Brain microvascular endothelial cell (primary cell): Measurements from ENCODE around the gene KRTAP2-2.
A peak's percentile ranks its signal among the peaks of the same experiment; 100 is the strongest.
"Not testable (repeated sequence)": the region's sequence is repeated elsewhere in the genome, so short reads cannot be mapped to it uniquely, and the experiment has no call there.

Source experiments
- DNase-seq: peaks from one replicate; pipeline ENCODE4 v3.0.0-alpha.2; 2020
- H3K27ac ChIP-seq: fragments of 250-450 bp; sonication (Bioruptor Pico); 2 replicates; pipeline ENCODE4 v1.5.1; 2020; ENCODE audit warnings: mild to moderate bottlenecking, moderate library complexity
- H3K27me3 ChIP-seq: fragments of 250-450 bp; sonication (Bioruptor Pico); replicated peaks from 2 replicates; pipeline ENCODE4 v1.5.1; 2020; ENCODE audit warnings: mild to moderate bottlenecking
- H3K36me3 ChIP-seq: fragments of 250-450 bp; sonication (Bioruptor Pico); replicated peaks from 2 replicates; pipeline ENCODE4 v1.5.1; 2020; ENCODE audit warnings: mild to moderate bottlenecking
- H3K4me3 ChIP-seq: 2 replicates; pipeline ENCODE4 v1.5.1; 2011; ENCODE audit warnings: low read depth, mild to moderate bottlenecking, control low read depth, low read length, moderate library complexity
- CTCF ChIP-seq: IDR thresholded peaks from 2 replicates; pipeline ENCODE4 v1.5.1; 2011; ENCODE audit warnings: low read depth, mild to moderate bottlenecking, moderate library complexity, low read length, control low read depth, inconsistent platforms; ENCODE audit errors: missing control alignments
- in situ Hi-C: cut with HindIII; loops from 2 replicates; pipeline ENCODE4 v1.10.0; 2017; ENCODE audit warnings: low sequenced_read_pairs, low pct_ligation_motif_present

Gene KRTAP2-2

DNA sequence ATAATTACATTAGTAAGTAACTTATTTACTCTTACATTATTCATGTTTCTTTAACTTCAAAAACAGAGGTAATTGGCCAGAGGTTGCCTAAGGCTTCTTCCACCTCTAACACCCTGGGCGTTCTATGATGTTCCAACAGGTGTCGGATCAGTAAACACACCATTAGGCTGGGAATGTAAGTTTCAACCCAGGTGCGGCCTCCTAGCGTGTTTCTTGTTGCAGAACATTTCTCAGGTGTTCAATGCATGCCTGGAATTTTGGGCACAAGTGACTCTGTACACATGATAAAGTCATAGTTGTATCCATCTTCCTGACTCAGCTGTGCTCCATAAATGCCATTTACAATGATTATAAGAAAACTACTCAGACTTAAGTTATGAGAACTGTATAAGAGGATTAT lies 1.0 kb downstream of the KRTAP2-2 start:
- Histone ChIP-seq H3K36me3 (no peaks in the 10 kb centered on the region), H3K27me3 (no peaks in the 10 kb centered on the region), H3K27ac (no peak overlapping the region), H3K4me3 (no peak overlapping the region)
- in situ Hi-C loops, result no loop called here
- DNase-seq, result no peak
- TF ChIP-seq CTCF, result no peak

GRCh38 chr17:41052566-41052965 lies 2.5 kb downstream of the KRTAP2-2 start:
- DNase-seq, result no peak
- Histone ChIP-seq H3K36me3 (no peaks in the 10 kb centered on the region), H3K4me3 (no peak overlapping the region), H3K27me3 (no peaks in the 10 kb centered on the region), H3K27ac (no peak overlapping the region)
- no peak for TF ChIP-seq CTCF
- in situ Hi-C loops, result no loop called here

DNA sequence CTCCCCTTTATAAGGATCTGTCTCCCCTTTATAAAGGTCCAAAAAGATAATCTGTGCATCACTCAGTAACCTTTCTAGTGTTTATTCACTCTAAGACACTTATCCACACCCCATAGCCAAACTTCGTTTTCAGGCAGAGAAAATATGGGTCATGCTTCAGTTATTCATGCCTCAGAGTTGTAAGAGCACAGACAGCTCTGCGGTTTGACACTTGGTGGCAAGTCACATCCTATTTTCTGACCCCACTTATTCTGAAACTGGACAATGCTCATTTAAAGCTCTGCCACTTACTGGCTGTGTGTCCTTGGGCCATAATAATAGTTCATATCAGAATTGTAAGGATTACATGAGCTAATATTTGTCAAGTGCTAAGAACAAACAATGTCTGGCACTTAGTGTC lies 5.9 kb downstream of the KRTAP2-2 start:
- no peaks in the 10 kb centered on the region for H3K36me3 ChIP-seq
- H3K27ac ChIP-seq, result peak overlapping the region; percentile 78
- TF ChIP-seq CTCF, result no peak
- no peak overlapping the region for H3K4me3 ChIP-seq
- no peaks in the 10 kb centered on the region for H3K27me3 ChIP-seq
- DNase-seq, result peak; percentile 78
- in situ Hi-C loops, result no loop called here

GRCh38 chr17:41048441-41048840 lies 6.6 kb downstream of the KRTAP2-2 start:
- in situ Hi-C loops, result no loop called here
- no peaks in the 10 kb centered on the region for H3K36me3 ChIP-seq
- H3K4me3 ChIP-seq, result no peak overlapping the region
- H3K27ac ChIP-seq, result peak overlapping the region; percentile 78
- no peaks in the 10 kb centered on the region for H3K27me3 ChIP-seq
- peak; percentile 45 for DNase-seq
- TF ChIP-seq CTCF, result no peak

GRCh38 chr17:41046735-41047465 lies 8.1 kb downstream of the KRTAP2-2 start, which contains the start of gene KRTAP2-1:
Gene KRTAP2-1 (minus strand): TSS chr17:41047316. CDS start chr17:41047267, 49 bp downstream.
- in situ Hi-C loops, H3K27me3 ChIP-seq, H3K4me3 ChIP-seq, DNase-seq, H3K36me3 ChIP-seq: not testable (repeated sequence)
- H3K27ac ChIP-seq, result peak within 1 kb of the TSS; percentile 78

- Histone ChIP-seq H3K27me3 (no peaks in the 10 kb centered on the region), H3K4me3 (no peak overlapping the region), H3K27ac (no peak overlapping the region), H3K36me3 (no peaks in the 10 kb centered on the region)
- in situ Hi-C loops, result no loop called here
- no peak for DNase-seq
- no peak for TF ChIP-seq CTCF
Observed at GRCh38 chr17:41042953-41043352, 12.1 kb downstream of the KRTAP2-2 start.

DNA sequence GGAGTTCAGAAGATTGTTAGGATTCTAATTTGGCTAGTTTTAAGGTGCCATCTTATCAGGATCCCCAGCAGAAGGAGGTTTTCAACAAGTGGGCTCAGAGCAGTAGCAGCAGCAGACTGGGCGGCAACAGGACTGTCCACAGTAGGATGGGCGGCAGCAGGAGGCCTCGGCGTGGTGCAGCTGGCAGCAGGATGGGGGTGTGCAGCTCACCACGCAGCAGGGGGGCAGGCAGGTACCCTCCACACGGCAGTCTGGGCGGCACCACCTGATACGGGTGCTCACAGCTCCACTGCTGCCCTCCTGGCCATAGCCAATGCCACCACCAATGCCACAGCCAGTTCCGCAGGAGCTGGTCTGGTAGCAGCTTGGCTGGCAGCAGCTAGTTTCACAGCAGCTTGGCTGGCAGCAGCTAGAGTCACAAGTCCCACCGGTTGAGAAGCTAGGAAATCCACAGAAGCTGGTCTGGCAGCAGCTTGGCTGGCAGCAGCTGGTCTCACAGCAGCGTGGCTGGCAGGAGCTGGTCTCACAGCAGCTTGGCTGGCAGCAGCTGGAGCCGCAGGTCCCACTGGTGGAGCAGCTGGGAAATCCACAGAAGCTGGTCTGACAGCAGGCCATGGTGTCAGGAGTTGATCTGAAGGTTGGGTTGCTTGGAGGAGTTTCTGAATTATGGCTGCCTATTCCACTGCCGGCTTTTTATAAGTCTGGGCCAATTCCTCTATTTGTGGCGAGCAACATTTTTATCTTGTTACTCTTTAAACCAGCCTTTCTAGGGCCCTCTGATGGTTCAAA lies 14.1 kb downstream of the KRTAP2-2 start, which contains the start of gene KRTAP1-1:
TSS of gene KRTAP1-1 (minus strand) at position 668 of the 789 bp plus-strand sequence. CDS start at position 615, 53 bp downstream.
- H3K36me3 ChIP-seq, H3K4me3 ChIP-seq, in situ Hi-C loops, H3K27ac ChIP-seq, DNase-seq, H3K27me3 ChIP-seq: not testable (repeated sequence)
